Prostate gland (tissue), 2 donors: ENCODE results near the gene TMC8. TPM values are rescaled to one million over a fixed set of nuclear protein-coding genes. Genes with fewer than 3 reads are reported as not detected.
"Not testable (repeated sequence)": the region's sequence is repeated elsewhere in the genome, so short reads cannot be mapped to it uniquely, and the experiment has no call there.

Source experiments
- DNase-seq: peaks from one replicate; pipeline ENCODE4 v3.0.0-alpha.2; 2019; ENCODE audit warnings: low spot score
- H3K27ac ChIP-seq, 2 donors: fragments of 200-600 bp; sonication (generic); 2 replicates each; pipeline ENCODE4 v1.5.1; 2017 to 2019
- H3K27me3 ChIP-seq: fragments of 200-600 bp; sonication (generic); replicated peaks from 2 replicates; pipeline ENCODE4 v1.5.1; 2019; ENCODE audit not compliant: insufficient read depth
- H3K36me3 ChIP-seq, 2 donors: fragments of 200-600 bp; sonication (generic); 1 replicate in 1 of 2; 2 replicates in 1 of 2; pipeline versions ENCODE4 v1.5.1 to v1.8.1; 2017 to 2019
- H3K4me1 ChIP-seq: fragments of 200-600 bp; sonication (generic); replicated peaks from 2 replicates; pipeline ENCODE4 v1.5.1; 2019
- H3K4me3 ChIP-seq, 2 donors: fragments of 200-600 bp; sonication (generic); 2 replicates each; pipeline ENCODE4 v1.5.1; 2017 to 2019
- H3K9me3 ChIP-seq: fragments of 200-600 bp; sonication (generic); 2 replicates; pipeline ENCODE4 v1.5.1; 2017
- CTCF ChIP-seq, 4 experiments: fragments of 200-600 bp in 2 of 4; fragments of 450-650 bp in 2 of 4; sonication (generic) in 2 of 4; IDR thresholded peaks; 1 replicate in 3 of 4; 2 replicates in 1 of 4; pipeline ENCODE4 v1.5.1; 2016 to 2019; ENCODE audit warnings: antibody characterized with exemption in 4 of 4, mild to moderate bottlenecking in 2 of 4, moderate library complexity in 2 of 4
- POLR2A ChIP-seq: fragments of 450-650 bp; IDR thresholded peaks from one replicate; pipeline ENCODE4 v1.6.1; 2016; ENCODE audit warnings: antibody characterized with exemption, mild to moderate bottlenecking
- POLR2AphosphoS5 ChIP-seq: sonication (generic); formaldehyde crosslinking; IDR thresholded peaks from one replicate; pipeline ENCODE4 v1.6.1; 2017; ENCODE audit warnings: antibody characterized with exemption
- WGBS: methylation state at CpG from one replicate; pipeline ENCODE4 v1.1.5; 2018; 5-methylcytosine and 5-hydroxymethylcytosine counted together
- intact Hi-C: fragments of 100-400 bp; cut with DNase I; formaldehyde crosslinking; loops from one replicate; pipeline ENCODE4 v1.14.2; 2022
- total RNA-seq, 2 donors: library from RNA; depleted of rRNA; stranded (reverse); fragments of >200 nt; gene quantifications; one replicate each; pipeline ENCODE4 v1.1.0, GENCODE V29; 2016

TMC8 gene
- total RNA-seq, 2 donors from 2014 or later, result 1.2 to 3.3 TPM

GRCh38 chr17:78111727-78112517, 18.6 kb upstream of the TMC8 start:
- DNase-seq, result no peak
- Histone ChIP-seq H3K4me1 (peaks cover 18% of the 10 kb centered on the region), H3K27ac (no peak overlapping the region), H3K4me3 (no peak overlapping the region), H3K9me3 (no peaks in the 10 kb centered on the region), H3K27me3 (no peaks in the 10 kb centered on the region), H3K36me3 (no peaks in the 10 kb centered on the region)
- TF ChIP-seq POLR2AphosphoS5 (no peak), POLR2A (no peak)
- WGBS, result 90% methylated on average over 28 of the region's 28 CpGs
- intact Hi-C loops, result loop anchor here (2.0 to 5.0 kb wide), 2 partner anchors 65 to 140 kb away; no protein-coding TSS in a partner anchor

GRCh38 chr17:78112518-78113471, 17.8 kb upstream of the TMC8 start:
- H3K4me3 ChIP-seq, result no peak overlapping the region
- DNase-seq, result peak; percentile 50
- no peaks in the 10 kb centered on the region for H3K27me3 ChIP-seq
- no peaks in the 10 kb centered on the region for H3K36me3 ChIP-seq
- intact Hi-C loops, result loop anchor here (2.0 to 5.0 kb wide), 2 partner anchors 64 to 140 kb away; no protein-coding TSS in a partner anchor
- 52% methylated on average over 33 of the region's 33 CpGs for WGBS
- peak; percentile 97 to 100 (median 98) for TF ChIP-seq CTCF (IDR thresholded peaks at IDR 0.05)
- no peak for TF ChIP-seq POLR2AphosphoS5
- H3K9me3 ChIP-seq, result no peaks in the 10 kb centered on the region
- H3K27ac ChIP-seq, result peak overlapping the region in 1 of 2 donors; percentile 89
- peaks cover 24% of the 10 kb centered on the region for H3K4me1 ChIP-seq

GRCh38 chr17:78113804-78114785, 16.5 kb upstream of the TMC8 start:
- no peak for DNase-seq
- TF ChIP-seq POLR2A (no peak), CTCF (IDR thresholded peaks at IDR 0.05) (no peak), POLR2AphosphoS5 (no peak)
- intact Hi-C loops, result loop anchor here (2.0 to 5.0 kb wide), 2 partner anchors 63 to 138 kb away; no protein-coding TSS in a partner anchor
- peak overlapping the region; percentile 75 to 89 for H3K27ac ChIP-seq
- no peak overlapping the region for H3K4me3 ChIP-seq
- no peaks in the 10 kb centered on the region for H3K9me3 ChIP-seq
- 86% methylated on average over 25 of the region's 25 CpGs for WGBS
- no peaks in the 10 kb centered on the region for H3K27me3 ChIP-seq
- H3K36me3 ChIP-seq, result no peaks in the 10 kb centered on the region
- H3K4me1 ChIP-seq, result peaks cover 25% of the 10 kb centered on the region

GRCh38 chr17:78114831-78115723, 15.5 kb upstream of the TMC8 start:
- 39% methylated on average over 26 of the region's 28 CpGs for WGBS
- H3K4me3 ChIP-seq, result peak overlapping the region in 1 of 2 donors; percentile 2
- peak overlapping the region; percentile 75 to 89 for H3K27ac ChIP-seq
- peak; percentile 93 for DNase-seq
- intact Hi-C loops, result loop anchor here (5.0 kb wide), 1 partner anchor 137 kb away; no protein-coding TSS in a partner anchor
- no peak for TF ChIP-seq POLR2A
- peak in 1 of 4 experiments; percentile 8 for TF ChIP-seq CTCF (IDR thresholded peaks at IDR 0.05)
- TF ChIP-seq POLR2AphosphoS5, result peak; percentile 97
- no peaks in the 10 kb centered on the region for H3K27me3 ChIP-seq
- H3K4me1 ChIP-seq, result peaks cover 25% of the 10 kb centered on the region
- no peaks in the 10 kb centered on the region for H3K9me3 ChIP-seq
- H3K36me3 ChIP-seq, result no peaks in the 10 kb centered on the region

GRCh38 chr17:78115803-78116202, 14.8 kb upstream of the TMC8 start:
- H3K36me3 ChIP-seq, intact Hi-C loops, DNase-seq, H3K9me3 ChIP-seq, H3K4me3 ChIP-seq, H3K27me3 ChIP-seq: not testable (repeated sequence)
- Histone ChIP-seq H3K27ac (peak overlapping the region in 1 of 2 donors; percentile 89), H3K4me1 (peaks cover 25% of the 10 kb centered on the region)
- WGBS, result 98% methylated on average over 15 of the region's 18 CpGs
